ENCODE measurements around the gene IER3.
A peak's percentile ranks its signal among the peaks of the same experiment; 100 is the strongest.

The IER3 gene

GRCh38 chr6:30749554-30750378 lies 5.4 kb upstream of the IER3 start:
- H3K9ac ChIP-seq (ENCODE audit: low read depth, low read length, poor library complexity), result no peak overlapping the region
- no CpG with 5 or more reads among the region's 12 CpGs for whole genome bisulfite sequencing, 2 donors (ENCODE audit: extremely low coverage in 2 of 2, insufficient read length in 2 of 2, insufficient replicate concordance in 1 of 2)
- H3K18ac ChIP-seq (ENCODE audit: low read length), result peak overlapping the region; percentile 72
- no peak overlapping the region for H4K91ac ChIP-seq (ENCODE audit: low read depth, low read length, poor library complexity)
- H2BK5ac ChIP-seq (ENCODE audit: low read length), result no peak overlapping the region
- H3K4me3 ChIP-seq (ENCODE audit: low read length in 2 of 2), result no peak overlapping the region
- peaks cover 0 to 2% of the 10 kb centered on the region in 2 donors for H3K9me3 ChIP-seq (replicated peaks in 1 of 2; ENCODE audit: control insufficient read depth in 2 of 2, insufficient read depth in 1 of 2, low read depth in 1 of 2, low read length in 2 of 2)
- H3K4me1 ChIP-seq (ENCODE audit: control insufficient read depth in 2 of 2, insufficient read depth in 1 of 2, low read depth in 1 of 2, low read length in 2 of 2), result peaks cover 2 to 3% of the 10 kb centered on the region in 2 donors
- no peak overlapping the region for H3K4ac ChIP-seq (ENCODE audit: low read length)
- peak overlapping the region; percentile 59 for H3K23ac ChIP-seq (ENCODE audit: low read depth, low read length, poor library complexity)
- no peaks in the 10 kb centered on the region for H3K27me3 ChIP-seq (ENCODE audit: control insufficient read depth in 3 of 3, insufficient read depth in 3 of 3, low read depth in 1 of 3, low read length in 3 of 3)
- H3K36me3 ChIP-seq (replicated peaks in 1 of 2; ENCODE audit: control insufficient read depth in 2 of 2, insufficient read depth in 2 of 2, low read length in 2 of 2), result no peaks in the 10 kb centered on the region
- no peak overlapping the region for H2BK15ac ChIP-seq (ENCODE audit: low read length)
- no peaks in the 10 kb centered on the region for H3K79me1 ChIP-seq (ENCODE audit: low read depth, low read length)
- no peak overlapping the region for H3K4me2 ChIP-seq (ENCODE audit: insufficient read depth, low read length, poor library complexity, severe bottlenecking)
- no peak overlapping the region for H3K14ac ChIP-seq (ENCODE audit: low read length)
- no peak overlapping the region for H2BK120ac ChIP-seq (ENCODE audit: low read depth, low read length)
- H3K27ac ChIP-seq (replicated peaks; ENCODE audit: low read length), result no peak overlapping the region
- H2BK12ac ChIP-seq (ENCODE audit: low read length), result peak overlapping the region; percentile 79
- no peak overlapping the region for H4K8ac ChIP-seq (ENCODE audit: low read depth, low read length)
- no peak for DNase-seq (ENCODE audit: low spot score)
- no peak overlapping the region for H2AK5ac ChIP-seq (ENCODE audit: low read depth, low read length)
- no peak overlapping the region for H2AFZ ChIP-seq (ENCODE audit: low read length)

DNA sequence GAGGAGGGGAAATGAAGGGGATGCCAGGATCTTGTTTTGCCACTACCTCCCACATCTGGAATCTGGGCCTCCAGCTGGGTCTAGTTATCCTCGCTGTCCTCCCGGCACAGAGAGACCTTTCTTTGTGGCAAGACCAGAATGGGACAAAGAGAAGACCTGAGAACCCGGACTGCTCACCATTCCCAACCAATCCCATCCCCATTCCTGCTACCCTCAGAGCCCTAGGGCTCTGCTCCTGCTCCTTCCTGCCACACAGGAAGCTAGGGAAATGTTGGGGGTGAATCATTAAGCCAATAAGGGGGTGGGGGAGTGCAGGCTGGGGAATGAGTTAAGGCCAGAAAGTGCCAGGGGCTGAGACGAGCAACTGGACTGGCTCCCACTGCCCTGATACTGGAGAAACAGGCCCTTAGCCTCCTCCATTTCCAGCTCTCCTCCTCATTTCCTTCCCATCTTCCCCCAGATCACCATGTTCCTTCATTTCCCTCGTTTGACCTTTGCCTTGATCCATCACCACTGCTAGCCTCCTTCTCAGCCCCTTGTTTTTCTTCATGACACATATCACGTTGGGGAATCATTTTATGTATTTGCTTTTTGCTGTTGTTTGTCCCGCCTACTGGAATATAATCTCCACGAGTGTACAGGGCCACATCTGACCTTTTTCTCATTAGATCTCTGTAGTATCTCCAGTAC lies 4.6 kb upstream of the IER3 start:
- H4K91ac ChIP-seq (ENCODE audit: low read depth, low read length, poor library complexity), result no peak overlapping the region
- no CpG with 5 or more reads among the region's 8 CpGs for WGBS, 2 donors (ENCODE audit: extremely low coverage in 2 of 2, insufficient read length in 2 of 2, insufficient replicate concordance in 1 of 2)
- H3K36me3 ChIP-seq (replicated peaks in 1 of 2; ENCODE audit: control insufficient read depth in 2 of 2, insufficient read depth in 2 of 2, low read length in 2 of 2), result no peaks in the 10 kb centered on the region
- H3K23ac ChIP-seq (ENCODE audit: low read depth, low read length, poor library complexity), result no peak overlapping the region
- H3K9me3 ChIP-seq (replicated peaks in 1 of 2; ENCODE audit: control insufficient read depth in 2 of 2, insufficient read depth in 1 of 2, low read depth in 1 of 2, low read length in 2 of 2), result peaks cover 0 to 2% of the 10 kb centered on the region in 2 donors
- no peak overlapping the region for H2BK12ac ChIP-seq (ENCODE audit: low read length)
- no peak overlapping the region for H3K4ac ChIP-seq (ENCODE audit: low read length)
- H3K4me3 ChIP-seq (ENCODE audit: low read length in 2 of 2), result no peak overlapping the region
- H2BK5ac ChIP-seq (ENCODE audit: low read length), result no peak overlapping the region
- peak overlapping the region; percentile 30 for H2AFZ ChIP-seq (ENCODE audit: low read length)
- H4K8ac ChIP-seq (ENCODE audit: low read depth, low read length), result no peak overlapping the region
- peaks cover 0 to 1% (median 0%) of the 10 kb centered on the region in 3 experiments for H3K27me3 ChIP-seq (ENCODE audit: control insufficient read depth in 3 of 3, insufficient read depth in 3 of 3, low read depth in 1 of 3, low read length in 3 of 3)
- H2BK15ac ChIP-seq (ENCODE audit: low read length), result peak overlapping the region; percentile 16
- H2BK120ac ChIP-seq (ENCODE audit: low read depth, low read length), result no peak overlapping the region
- H3K4me1 ChIP-seq (ENCODE audit: control insufficient read depth in 2 of 2, insufficient read depth in 1 of 2, low read depth in 1 of 2, low read length in 2 of 2), result peaks cover 2 to 5% of the 10 kb centered on the region in 2 donors
- no peak overlapping the region for H3K27ac ChIP-seq (replicated peaks; ENCODE audit: low read length)
- no peak overlapping the region for H3K9ac ChIP-seq (ENCODE audit: low read depth, low read length, poor library complexity)
- H3K4me2 ChIP-seq (ENCODE audit: insufficient read depth, low read length, poor library complexity, severe bottlenecking), result no peak overlapping the region
- H3K79me1 ChIP-seq (ENCODE audit: low read depth, low read length), result no peaks in the 10 kb centered on the region
- no peak overlapping the region for H3K14ac ChIP-seq (ENCODE audit: low read length)
- H3K18ac ChIP-seq (ENCODE audit: low read length), result no peak overlapping the region
- DNase-seq (ENCODE audit: low spot score), result no peak
- H2AK5ac ChIP-seq (ENCODE audit: low read depth, low read length), result no peak overlapping the region

- no peaks in the 10 kb centered on the region for H3K79me1 ChIP-seq (ENCODE audit: low read depth, low read length)
- H2BK12ac ChIP-seq (ENCODE audit: low read length), result no peak overlapping the region
- no peaks in the 10 kb centered on the region for H3K36me3 ChIP-seq (replicated peaks in 1 of 2; ENCODE audit: control insufficient read depth in 2 of 2, insufficient read depth in 2 of 2, low read length in 2 of 2)
- no peak overlapping the region for H3K27ac ChIP-seq (replicated peaks; ENCODE audit: low read length)
- no peak overlapping the region for H3K18ac ChIP-seq (ENCODE audit: low read length)
- DNase-seq (ENCODE audit: low spot score), result no peak
- no CpG with 5 or more reads among the region's 6 CpGs for WGBS, 2 donors (ENCODE audit: extremely low coverage in 2 of 2, insufficient read length in 2 of 2, insufficient replicate concordance in 1 of 2)
- H2BK15ac ChIP-seq (ENCODE audit: low read length), result no peak overlapping the region
- H2BK120ac ChIP-seq (ENCODE audit: low read depth, low read length), result no peak overlapping the region
- H3K23ac ChIP-seq (ENCODE audit: low read depth, low read length, poor library complexity), result no peak overlapping the region
- no peak overlapping the region for H2AK5ac ChIP-seq (ENCODE audit: low read depth, low read length)
- H3K14ac ChIP-seq (ENCODE audit: low read length), result no peak overlapping the region
- H3K9me3 ChIP-seq (replicated peaks in 1 of 2; ENCODE audit: control insufficient read depth in 2 of 2, insufficient read depth in 1 of 2, low read depth in 1 of 2, low read length in 2 of 2), result peaks cover 0 to 2% of the 10 kb centered on the region in 2 donors
- no peak overlapping the region for H3K4ac ChIP-seq (ENCODE audit: low read length)
- H3K9ac ChIP-seq (ENCODE audit: low read depth, low read length, poor library complexity), result no peak overlapping the region
- H3K4me3 ChIP-seq (ENCODE audit: low read length in 2 of 2), result peak overlapping the region in 1 of 2 donors; percentile 51
- H3K27me3 ChIP-seq (ENCODE audit: control insufficient read depth in 3 of 3, insufficient read depth in 3 of 3, low read depth in 1 of 3, low read length in 3 of 3), result peaks cover 0 to 10% (median 2%) of the 10 kb centered on the region in 3 experiments
- H4K91ac ChIP-seq (ENCODE audit: low read depth, low read length, poor library complexity), result no peak overlapping the region
- H3K4me2 ChIP-seq (ENCODE audit: insufficient read depth, low read length, poor library complexity, severe bottlenecking), result no peak overlapping the region
- H2AFZ ChIP-seq (ENCODE audit: low read length), result no peak overlapping the region
- H3K4me1 ChIP-seq (ENCODE audit: control insufficient read depth in 2 of 2, insufficient read depth in 1 of 2, low read depth in 1 of 2, low read length in 2 of 2), result peaks cover 2 to 7% of the 10 kb centered on the region in 2 donors
- H4K8ac ChIP-seq (ENCODE audit: low read depth, low read length), result no peak overlapping the region
- no peak overlapping the region for H2BK5ac ChIP-seq (ENCODE audit: low read length)
These were observed 3.8 kb upstream of the IER3 start for GRCh38 chr6:30747902-30748769.
